HL-60/S4 treated with phorbol 12-myristate 13-acetate at 8.2 ng/mL for 4 days and 3 days (cell line): Measurements from ENCODE around the gene NECAB2.

Source experiments
- in situ Hi-C: fragments of 300-500 bp; cut with MboI; formaldehyde crosslinking; loops from 2 replicates; pipeline ENCODE4 v1.15.0; 2022; ENCODE audit warnings: low sequenced_read_pairs

NECAB2 gene

DNA sequence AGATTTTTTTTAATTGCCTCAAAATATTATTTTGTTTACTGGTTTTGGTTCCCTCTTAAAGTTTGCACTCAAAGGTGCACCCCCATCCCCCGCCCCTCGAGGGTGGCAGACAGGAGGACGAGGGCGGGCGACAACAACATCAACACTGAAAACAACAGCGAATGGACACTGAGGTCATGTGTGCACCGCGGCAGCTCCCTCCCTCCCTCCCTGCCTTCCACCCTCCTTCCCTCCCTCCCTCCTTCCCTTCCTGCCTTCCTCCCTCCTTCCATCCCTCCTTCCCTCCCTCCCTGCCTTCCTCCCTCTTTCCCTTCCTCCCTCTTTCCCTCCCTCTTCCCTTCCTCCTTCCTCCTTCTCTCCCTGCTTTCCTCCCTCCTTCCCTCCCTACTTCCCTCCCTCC lies 16.5 kb upstream of the NECAB2 start:
- in situ Hi-C loops, result loop anchor here (25.0 kb wide), 1 partner anchor 536 kb away; no protein-coding TSS in a partner anchor

DNA sequence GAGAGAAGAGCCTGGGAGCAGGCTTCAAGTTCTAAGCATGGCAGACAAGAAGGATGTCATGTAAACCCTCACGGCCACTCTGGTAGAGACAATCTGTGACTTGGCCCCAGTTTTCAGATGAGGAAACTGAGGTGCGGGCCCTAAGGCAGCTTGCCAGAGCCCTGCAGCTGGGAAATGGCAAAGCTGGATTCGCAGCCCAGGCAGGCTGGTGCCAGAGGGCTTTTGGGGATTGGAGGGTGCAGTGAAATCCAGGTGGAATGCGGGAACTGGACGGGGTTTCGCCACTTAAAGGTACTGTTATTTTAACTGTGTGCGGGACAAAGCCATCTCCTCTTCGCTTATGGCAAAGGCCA lies 15.5 kb upstream of the NECAB2 start:
- in situ Hi-C loops, result loop anchor here (25.0 kb wide), 1 partner anchor 535 kb away; no protein-coding TSS in a partner anchor

DNA sequence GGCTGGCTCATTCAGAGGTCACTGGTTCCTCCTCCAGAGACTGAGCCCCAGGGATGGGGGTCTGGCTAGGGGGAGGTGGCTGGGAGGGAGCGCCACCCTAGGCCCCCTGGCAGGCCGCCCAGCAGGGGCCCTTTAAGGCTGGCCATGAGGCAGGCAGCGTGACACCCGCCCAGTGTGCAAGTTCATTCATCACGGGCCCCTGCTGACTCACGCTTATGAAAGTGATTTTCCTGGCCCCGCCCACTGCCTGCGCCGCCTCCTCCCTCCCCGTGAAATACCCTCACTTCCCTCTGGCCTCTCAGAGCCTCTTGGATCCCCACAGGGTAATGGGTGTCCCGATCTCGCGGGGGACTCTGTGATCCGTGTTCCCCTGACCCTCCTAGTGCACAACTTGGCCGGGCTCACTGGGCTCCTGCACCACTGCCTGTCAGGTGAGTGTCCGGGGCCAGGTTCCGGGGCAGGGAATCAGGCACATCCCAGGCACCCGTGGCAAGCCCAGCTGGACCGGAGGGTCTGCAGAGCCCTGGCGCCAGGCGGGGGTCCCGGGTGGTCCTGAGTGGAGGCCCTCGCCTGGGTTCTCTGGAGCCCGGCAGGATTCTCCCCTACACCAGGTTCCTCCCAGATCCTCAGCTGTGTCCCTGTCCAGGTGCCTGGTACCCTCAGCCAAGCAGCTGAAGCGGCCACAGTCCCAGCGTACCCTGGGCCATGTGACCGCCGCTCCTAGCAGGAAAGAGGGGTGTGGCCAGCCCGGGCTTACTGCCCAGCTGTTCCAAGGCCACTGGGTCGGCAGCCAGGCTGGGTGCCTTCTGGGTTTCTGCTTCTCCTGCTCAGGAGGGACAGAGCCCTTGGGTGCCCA lies 14.9 kb upstream of the NECAB2 start, which contains the start of gene OSGIN1:
TSS of gene OSGIN1 (plus strand) at position 301 of the 856 bp plus-strand sequence. CDS start 4,432 bp downstream, outside the sequence.
- in situ Hi-C loops, result loop anchor here (25.0 kb wide), 1 partner anchor 534 kb away; no protein-coding TSS in a partner anchor

DNA sequence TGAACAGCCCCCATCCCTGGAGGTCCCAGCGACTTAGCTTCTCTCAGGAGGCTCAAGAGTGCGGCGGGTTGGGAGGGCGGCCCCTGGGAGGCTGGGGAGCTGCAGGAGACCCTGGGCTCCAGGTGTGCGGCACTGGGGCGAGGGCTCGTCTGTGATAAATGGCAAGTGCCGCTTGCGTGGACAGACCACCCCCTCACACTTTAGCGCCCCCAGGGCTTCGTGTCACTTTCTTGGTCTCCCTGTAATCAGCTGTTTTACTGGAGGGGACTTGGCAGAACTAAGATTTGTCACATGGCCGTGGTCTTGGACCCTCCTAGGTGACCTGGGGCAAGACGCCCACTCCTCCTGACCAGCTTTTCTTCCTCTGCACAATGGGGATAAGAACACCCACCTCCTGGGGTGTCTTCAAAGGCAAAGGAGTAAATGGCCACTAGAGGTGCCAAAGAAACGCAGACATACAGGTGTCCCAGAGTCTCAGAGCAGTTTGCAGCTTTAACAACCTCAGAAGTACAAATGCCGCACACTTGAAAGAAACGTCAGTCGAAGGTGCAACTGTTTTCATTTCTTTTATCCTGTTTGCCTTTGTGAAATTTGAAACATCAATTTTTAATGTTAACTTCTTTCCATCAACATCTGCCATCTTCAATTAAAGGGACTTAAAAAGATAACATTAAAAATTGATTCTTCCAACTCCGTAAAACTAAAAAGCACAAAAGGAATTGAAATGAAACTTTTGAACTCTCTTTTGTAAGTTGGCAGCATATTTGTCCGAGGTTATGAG lies 14.1 kb upstream of the NECAB2 start:
- in situ Hi-C loops, result loop anchor here (25.0 kb wide), 1 partner anchor 533 kb away; no protein-coding TSS in a partner anchor

DNA sequence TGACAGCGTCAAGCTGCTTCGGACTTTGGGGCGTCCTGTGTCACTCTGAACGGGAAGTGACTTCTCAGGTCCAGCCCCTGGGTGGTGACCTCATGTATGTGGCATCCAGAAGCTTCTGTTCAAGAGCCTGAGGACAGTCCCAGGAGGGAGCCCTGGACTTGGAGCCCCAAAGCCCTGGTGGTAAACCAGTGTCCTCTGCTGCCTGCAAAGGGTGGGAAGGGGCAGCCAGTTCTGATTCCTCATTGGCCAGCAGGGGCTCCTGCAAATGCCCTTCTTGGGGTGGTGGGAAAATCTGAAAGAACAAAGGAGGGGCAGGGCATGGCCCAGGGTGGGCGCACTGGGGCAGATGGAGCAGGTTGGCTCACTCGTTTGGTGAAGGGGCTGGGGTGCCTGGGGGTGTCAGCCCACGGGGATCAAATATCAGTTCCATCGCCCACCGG lies 13.4 kb upstream of the NECAB2 start:
- in situ Hi-C loops, result loop anchor here (25.0 kb wide), 1 partner anchor 533 kb away; no protein-coding TSS in a partner anchor

DNA sequence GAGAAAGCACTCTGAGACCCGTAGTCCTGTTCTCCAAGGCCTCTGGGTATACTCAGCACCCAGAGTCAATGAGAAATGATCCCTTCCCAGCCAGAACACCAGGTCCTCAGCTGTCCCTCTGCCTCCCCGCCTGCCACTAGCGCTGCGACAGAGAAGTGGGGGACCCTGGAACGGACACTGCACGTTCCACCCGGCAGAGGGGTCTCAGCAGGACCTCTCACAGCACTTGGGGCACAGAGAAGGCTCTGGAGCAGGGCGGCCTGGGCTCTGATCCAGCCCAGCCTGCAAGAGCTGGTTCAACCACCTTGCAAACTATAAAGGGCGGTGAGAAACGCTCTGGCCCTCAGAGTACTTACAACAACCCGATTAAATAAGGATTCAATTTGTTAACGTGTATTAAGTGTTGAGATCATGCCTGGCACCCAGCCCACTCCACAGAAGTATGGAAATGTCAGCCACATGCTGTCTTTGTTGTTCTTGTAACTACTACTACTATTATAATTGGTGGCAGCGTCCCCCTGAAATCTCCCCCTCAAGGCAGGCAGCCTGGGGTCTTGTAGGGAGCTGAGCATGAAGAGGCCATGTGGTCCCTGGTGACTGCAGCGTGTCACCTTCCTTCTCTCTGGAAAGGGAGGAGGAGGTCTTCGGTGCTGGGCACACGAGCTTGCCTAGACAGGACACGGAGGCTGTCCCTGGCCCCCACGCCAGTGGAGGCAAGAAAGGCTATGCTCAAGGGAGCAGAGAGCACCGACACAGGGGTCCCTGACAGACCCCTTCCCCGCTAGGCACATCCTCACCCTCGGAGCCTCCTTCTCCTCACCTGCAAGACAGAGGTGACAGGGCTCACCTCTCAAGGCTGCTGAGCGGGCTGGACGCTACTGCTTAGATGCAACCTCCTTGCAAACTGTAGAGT lies 12.6 kb upstream of the NECAB2 start:
- in situ Hi-C loops, result loop anchor here (25.0 kb wide), 1 partner anchor 532 kb away; no protein-coding TSS in a partner anchor

DNA sequence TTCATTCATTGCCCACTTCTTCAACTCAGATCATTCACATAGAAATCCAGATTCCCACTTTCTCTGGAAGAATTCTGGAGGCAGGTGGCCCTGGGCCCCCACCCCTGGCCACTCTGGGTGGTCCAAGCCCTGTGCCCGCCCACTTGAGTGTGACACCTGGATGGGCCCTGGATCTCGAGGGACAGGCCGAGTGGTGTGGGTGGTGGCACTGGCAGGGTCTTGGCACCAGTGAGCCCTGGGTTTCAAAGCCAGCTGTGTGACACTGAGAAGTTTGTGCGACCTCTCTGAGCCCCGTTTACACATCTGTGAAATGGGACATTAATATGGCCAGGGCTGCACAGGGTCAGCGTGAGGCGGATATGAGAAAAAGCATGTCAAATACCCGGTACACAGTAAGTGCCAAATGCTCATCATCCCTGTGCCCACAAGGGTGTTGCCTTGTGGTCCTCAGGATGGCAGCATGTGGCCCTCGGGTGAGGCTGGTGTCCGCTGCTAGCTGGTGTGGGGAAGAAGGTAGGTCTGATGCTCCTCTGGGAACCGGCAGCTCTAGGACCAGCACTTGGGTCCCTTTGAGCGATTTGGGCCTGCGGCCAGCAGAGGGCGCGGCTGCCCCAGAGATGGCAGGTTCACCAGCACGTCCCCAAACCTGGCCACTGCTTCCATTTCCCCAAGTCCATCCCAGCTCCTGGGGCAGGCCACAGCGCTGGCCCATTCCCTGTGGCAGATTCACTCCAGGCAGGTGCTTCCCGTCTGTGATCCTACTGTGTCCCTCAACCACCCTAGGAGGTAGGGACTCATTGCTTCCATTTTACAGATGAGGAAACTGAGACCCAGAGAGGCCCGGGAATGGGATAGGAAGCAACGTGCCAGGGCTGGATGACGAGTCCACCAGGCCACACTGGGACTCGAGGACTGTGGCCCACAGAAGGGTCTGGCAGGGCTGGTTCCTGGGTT lies 11.4 kb upstream of the NECAB2 start:
- in situ Hi-C loops, result loop anchor here (25.0 kb wide), 1 partner anchor 531 kb away; no protein-coding TSS in a partner anchor

DNA sequence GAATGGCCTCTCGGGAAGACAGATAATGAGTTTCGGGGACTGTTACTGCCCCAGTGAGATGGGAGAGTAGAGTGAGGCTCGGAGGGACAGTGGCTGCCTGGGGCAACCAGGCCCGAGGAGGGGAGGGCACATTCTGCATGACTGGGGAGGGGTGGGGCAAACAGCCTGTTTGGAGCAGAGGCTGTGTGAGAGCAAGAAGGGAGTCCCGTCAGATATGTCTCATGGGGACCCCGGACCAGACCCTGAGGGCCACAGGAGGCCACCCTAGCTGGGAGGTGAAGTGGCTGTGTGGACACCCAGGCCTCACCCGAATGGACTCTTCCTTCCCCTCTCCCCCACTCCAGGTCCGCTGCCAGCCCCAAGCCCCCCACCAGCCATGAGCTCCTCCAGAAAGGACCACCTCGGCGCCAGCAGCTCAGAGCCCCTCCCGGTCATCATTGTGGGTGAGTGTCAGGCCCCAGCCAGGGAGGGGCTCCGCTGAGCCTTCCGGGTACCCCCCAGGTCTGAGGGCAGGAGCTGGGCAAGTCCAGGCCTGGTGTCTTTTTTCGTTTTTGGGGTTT lies 10.7 kb upstream of the NECAB2 start:
- in situ Hi-C loops, result loop anchor here (25.0 kb wide), 1 partner anchor 530 kb away; no protein-coding TSS in a partner anchor

DNA sequence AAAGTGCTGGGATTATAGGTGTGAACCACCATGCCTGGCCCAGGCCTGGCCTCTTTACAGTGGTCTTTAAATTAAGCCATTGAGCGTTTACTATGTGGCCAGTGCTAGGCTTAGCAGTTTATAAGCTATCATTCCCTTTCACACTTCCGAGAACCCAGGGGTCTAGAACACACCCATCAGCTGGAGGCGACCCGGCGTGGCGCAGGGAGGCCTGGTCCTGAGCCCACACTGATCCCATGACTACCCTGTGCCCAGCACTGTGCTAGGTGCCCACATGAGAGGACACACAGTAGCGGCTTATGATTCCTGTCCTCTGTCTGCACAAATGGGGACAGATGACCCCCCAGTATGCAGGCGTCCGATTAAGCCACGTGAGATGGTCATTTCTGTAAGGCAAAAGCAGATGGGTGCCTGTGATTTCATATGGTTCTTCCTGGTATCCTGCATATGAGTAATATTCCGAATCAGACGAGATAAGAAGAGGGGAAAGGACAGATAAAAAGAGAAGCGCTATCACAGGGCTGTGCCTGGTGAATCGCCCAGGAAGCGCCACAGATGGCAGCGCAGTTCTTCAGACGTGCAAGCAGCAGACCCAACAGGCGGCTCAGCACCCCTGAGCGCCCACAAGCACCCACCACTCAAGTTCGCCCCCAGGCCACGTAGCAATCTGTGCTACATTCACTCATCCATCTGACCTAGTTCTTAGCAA lies 9.8 kb upstream of the NECAB2 start:
- in situ Hi-C loops, result loop anchor here (25.0 kb wide), 1 partner anchor 529 kb away; no protein-coding TSS in a partner anchor

DNA sequence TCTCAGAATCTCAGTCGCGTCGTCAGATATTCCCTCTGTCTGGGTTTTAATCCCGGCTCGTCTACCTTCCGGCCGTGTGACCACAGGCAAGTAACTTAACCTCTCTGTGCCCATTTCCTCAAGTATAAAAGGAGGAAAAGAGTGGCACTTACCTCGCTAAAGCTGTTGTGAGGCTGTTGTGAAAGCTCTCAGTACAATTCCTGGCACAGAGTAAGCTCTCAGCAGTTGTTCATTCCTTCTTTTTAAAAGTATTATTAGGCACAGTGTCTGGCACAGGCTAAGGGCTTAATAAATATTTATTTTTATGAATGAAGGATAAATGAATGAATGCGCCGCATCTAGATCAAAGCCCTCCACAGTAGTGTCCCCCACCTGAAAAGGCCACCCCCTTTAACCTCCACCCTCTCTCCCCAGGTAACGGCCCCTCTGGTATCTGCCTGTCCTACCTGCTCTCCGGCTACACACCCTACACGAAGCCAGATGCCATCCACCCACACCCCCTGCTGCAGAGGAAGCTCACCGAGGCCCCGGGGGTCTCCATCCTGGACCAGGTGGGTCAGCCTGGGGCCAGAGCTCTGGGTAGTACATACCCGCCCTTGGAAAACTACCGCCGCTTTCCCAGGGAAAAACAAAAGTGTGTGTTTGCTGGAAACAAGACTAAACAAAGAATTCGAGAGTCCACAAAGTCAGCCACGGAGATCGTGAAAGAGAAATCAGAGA lies 9.0 kb upstream of the NECAB2 start:
- in situ Hi-C loops, result loop anchor here (25.0 kb wide), 1 partner anchor 528 kb away; no protein-coding TSS in a partner anchor

DNA sequence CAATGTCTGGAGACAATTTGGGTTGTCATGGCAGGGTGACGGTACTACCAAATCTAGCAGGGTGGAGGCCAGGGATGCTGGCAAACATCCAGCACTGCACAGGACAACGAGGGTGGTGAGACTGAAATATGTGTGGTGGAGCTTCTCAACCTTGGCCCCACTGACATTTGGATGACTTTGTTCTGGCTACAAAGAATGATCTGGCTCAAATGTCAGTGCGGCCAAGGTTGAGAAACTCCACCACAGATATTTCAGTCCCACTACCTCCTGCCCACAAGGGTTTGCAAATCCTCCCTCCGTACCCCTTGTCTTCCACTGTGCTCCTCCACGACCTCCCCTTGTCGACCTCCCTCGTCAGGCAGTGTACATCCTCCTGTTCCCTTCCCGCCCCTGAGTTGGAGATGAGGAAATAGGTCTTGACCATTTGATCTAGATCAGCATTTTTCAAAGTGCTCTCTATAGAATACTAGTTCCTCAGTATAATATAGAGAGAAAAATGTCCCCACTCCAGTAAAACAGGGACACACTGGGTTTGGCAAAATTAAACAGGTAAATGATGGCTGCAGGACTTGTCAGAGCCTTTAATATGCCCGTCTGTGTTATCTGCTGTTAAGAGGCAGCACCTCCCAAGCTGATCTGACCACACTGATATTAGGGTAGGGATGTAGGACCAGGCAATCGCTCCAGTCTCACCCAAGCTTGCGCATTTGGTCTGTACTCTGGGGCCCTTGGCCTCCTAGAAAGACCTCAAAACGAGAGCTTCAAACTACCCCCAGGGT lies 8.2 kb upstream of the NECAB2 start:
- in situ Hi-C loops, result loop anchor here (25.0 kb wide), 1 partner anchor 527 kb away; no protein-coding TSS in a partner anchor

DNA sequence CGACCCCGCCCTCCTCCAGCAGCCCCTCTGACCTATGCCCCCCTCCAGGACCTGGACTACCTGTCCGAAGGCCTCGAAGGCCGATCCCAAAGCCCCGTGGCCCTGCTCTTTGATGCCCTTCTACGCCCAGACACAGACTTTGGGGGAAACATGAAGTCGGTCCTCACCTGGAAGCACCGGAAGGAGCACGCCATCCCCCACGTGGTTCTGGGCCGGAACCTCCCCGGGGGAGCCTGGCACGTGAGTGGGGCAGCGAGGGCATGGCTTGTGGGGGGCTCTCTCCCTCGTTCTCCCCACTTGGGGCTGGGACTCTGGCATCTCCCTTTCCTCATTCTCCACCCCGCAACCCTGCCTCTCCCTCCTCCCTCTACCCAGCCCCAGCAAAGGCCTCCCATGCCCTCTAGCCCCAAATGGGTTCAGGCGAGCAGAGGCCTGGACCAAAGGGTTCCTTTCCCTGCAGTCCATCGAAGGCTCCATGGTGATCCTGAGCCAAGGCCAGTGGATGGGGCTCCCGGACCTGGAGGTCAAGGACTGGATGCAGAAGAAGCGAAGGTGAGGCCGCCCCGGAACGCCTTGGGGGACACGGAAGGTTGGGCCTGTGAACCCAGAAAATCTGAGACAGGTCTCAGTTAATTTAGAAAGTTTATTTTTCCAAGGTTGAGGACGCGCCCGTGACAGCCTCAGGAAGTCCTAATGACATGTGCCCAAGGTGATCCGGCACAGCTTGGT lies 7.4 kb upstream of the NECAB2 start:
- in situ Hi-C loops, result loop anchor here (25.0 kb wide), 1 partner anchor 527 kb away; no protein-coding TSS in a partner anchor

DNA sequence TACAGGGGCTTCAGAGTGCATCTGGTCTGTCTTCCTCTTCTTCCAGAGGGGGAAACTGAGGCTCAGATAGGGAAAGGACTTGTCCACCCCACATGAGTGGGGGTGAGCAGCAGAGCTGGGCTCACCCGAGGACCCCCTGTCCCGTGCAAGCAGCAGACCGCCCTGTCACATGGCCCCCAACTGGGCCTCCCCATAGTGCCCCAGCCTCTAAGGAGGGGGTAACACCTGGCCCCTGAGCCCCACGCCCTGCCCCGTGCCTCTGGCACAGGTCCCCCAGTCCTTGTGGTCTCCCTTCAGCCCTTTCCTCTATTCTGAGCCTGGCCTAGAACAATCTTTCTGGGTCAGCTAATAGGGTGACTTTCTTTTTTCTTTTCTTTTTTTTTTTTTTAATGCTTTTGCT lies 6.5 kb upstream of the NECAB2 start:
- in situ Hi-C loops, result loop anchor here (25.0 kb wide), 1 partner anchor 526 kb away; no protein-coding TSS in a partner anchor

DNA sequence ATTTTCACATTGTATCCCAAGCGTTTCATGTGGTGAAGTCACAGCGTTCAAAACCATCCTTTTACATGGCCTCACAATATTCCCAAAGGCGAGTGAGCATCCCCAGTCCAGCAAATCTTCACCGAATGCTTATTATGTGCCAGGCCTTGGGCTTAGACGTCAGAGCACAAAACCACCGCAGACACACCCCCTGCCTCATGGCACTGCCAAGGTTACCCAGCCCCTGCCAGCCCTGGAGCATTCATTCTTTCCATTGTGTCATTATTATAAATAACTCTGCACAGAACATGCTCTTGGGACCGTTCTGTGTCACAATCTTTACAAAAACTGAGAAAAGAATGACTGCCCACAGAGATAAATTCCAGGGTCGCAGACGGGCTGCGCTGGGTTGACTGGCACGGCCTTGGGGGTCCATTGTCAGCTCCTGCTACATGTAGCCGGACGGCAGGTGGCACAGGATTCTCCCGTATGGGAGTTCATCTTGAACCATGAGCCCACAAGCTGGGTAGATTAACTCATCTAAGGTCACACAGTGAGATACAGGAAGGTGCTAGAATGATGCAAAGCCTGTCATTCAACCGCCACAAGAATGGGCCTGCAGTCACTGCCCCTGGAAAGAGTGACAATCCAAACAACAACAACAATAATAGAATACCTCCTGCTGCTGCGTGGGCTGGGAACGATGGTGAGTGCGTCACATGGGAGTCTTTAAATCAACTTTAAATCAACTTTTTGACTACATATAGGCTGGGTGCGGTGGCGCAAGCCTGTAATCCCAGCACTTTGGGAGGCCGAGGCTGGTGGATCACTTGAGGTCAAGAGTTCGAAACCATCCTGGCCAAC lies 4.5 kb upstream of the NECAB2 start:
- in situ Hi-C loops, result loop anchor here (25.0 kb wide), 1 partner anchor 524 kb away; no protein-coding TSS in a partner anchor
